Kidney capillary endothelial cell (primary cell): ENCODE results near the gene AMY2B.
"Not testable (repeated sequence)": the region's sequence is repeated elsewhere in the genome, so short reads cannot be mapped to it uniquely, and the experiment has no call there.

Source experiments
- DNase-seq: peaks from one replicate; pipeline ENCODE4 v3.0.0-alpha.2; 2018; ENCODE audit warnings: low spot score

AMY2B gene

DNA sequence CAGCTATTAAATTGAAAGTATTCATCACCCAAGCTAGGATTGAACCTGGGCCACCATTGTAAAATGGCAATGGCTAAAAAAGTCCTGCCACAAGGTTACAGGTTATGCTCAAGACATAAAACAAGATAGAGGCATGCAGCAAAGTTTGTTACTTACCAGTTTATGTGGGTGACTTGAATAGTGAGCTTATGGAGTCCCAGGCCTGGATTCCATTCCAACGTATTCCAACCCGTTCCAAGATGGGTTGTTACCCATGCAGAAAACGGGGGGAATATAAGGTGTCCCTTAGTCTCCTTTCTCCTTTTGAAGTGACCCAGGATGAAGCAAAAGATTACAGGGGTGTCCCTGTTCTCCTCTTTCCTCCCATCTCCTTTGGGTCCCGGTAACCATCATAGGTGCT is 56.0 kb downstream of the AMY2B start:
- not testable (repeated sequence) for DNase-seq
